KOPT-K1 (cell line): ENCODE measurements around the gene CITED4.
"Not testable (repeated sequence)": the region's sequence is repeated elsewhere in the genome, so short reads cannot be mapped to it uniquely, and the experiment has no call there.

Experiments
- H3K27ac ChIP-seq: fragments of 200-600 bp; sonication (generic); 2 replicates; pipeline ENCODE4 v1.5.1; 2016; ENCODE audit warnings: antibody characterized with exemption, mild to moderate bottlenecking, low read depth, low read length; ENCODE audit not compliant: poor library complexity, severe bottlenecking
- H3K36me3 ChIP-seq: fragments of 200-600 bp; sonication (generic); 2 replicates; pipeline ENCODE4 v1.5.1; 2017; ENCODE audit warnings: antibody characterized with exemption, mild to moderate bottlenecking, low read length, moderate library complexity; ENCODE audit not compliant: insufficient read depth
- H3K9me3 ChIP-seq: fragments of 200-600 bp; sonication (generic); 2 replicates; pipeline ENCODE4 v1.5.1; 2017; ENCODE audit warnings: antibody characterized with exemption, low read length, mild to moderate bottlenecking; ENCODE audit not compliant: insufficient read depth, poor library complexity, severe bottlenecking

The CITED4 gene

DNA sequence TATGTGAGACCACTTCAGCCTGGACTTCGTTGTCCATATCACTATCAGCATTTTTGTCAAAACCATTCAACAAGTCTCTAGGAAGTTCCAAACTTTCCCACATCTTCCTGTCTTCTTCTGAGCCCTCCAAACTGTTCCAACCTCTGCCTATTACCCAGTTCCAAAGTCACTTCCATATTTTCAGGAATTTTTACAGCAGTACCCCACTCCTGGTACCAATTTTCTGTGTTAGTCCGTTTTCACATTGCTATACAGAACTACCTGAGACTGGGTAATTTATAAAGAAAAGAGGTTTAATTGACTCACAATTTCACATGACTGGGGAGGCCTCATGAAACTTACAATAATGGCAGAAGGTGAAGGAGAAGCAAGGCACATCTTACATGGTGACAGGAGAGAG, 32.7 kb upstream of the CITED4 start:
- not testable (repeated sequence) for H3K36me3 ChIP-seq, H3K27ac ChIP-seq
- peaks cover 27% of the 10 kb centered on the region for H3K9me3 ChIP-seq

DNA sequence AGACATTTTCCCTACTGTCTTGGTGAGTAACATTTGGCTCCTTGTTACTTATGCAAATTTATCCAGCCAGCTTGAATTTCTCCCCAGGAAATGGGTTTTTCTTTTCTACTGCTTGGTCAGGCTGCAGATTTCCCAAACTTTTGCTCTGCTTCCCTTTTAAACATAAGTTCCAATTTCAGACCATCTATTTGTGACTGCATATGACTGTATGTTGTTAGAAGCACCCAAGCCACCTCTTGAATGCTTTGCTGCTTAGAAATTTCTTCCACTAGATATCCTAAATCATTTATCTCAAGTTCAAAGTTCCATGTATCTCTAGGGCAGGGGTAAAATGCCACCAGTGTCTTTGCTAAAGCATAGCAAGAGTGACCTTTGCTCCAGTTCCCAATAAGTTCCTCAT, 32.3 kb upstream of the CITED4 start:
- Histone ChIP-seq H3K27ac (no peak overlapping the region), H3K9me3 (peaks cover 27% of the 10 kb centered on the region), H3K36me3 (no peaks in the 10 kb centered on the region)

DNA sequence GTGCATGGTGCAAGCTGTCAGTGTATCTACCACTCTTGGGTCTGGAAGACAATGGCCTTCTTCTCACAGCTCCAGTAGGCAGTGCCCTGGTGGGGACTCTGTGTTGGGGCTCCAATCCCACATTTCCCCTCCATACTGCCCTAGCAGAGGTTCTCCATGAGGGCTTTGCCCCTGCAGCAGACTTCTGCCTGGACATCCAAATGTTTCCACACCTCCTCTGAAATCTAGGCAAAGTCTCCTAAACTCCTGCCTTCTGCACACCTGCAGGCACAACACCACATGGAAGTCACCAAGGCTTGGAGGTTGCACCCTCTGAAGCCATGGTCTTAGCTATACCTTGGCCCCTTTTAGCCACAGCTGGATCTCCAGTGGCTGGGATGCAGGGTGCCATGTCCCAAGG, 31.8 kb upstream of the CITED4 start:
- H3K27ac ChIP-seq: no peak overlapping the region
- H3K9me3 ChIP-seq: peaks cover 27% of the 10 kb centered on the region
- H3K36me3 ChIP-seq: no peaks in the 10 kb centered on the region

DNA sequence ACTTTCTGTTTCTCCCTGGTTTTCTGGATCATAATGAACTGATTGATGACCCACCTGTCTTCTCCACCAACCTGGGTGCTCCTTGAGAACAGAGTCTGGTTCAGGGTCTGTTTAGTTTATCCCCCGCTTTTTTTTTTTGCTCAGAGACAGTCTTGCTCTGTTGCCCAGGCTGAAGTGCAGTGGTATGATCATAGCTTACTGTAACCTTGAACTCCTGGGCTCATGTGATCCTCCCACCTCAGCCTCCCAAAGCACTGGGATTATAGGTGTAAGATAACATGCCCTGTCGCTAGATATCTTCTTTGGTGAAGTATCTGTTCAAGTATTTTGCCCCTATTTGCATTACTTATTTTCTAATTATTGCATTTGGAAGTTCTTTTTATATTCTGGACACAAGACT, 30.2 kb upstream of the CITED4 start:
- Histone ChIP-seq H3K27ac (no peak overlapping the region), H3K9me3 (peaks cover 27% of the 10 kb centered on the region), H3K36me3 (no peaks in the 10 kb centered on the region)

DNA sequence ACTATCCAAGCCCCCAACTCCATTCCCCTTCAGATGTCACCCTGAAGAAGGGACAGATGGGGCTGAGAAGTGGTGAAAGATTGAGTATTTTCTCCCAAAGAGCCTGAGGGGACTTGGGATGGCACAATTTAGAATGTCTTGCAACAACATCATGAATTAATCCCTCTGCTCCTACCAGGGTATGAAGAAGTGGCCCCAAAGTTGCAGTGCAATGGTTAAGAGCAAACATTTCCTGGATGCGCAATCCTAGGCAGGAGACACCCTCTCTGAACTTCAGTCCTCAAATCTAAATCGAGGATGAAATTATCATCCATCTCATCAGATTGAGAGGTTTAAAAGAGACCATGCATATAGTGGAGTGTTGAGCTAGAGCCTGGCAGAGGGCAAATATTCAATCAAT, 28.6 kb upstream of the CITED4 start:
- no peak overlapping the region for H3K27ac ChIP-seq
- H3K9me3 ChIP-seq: peaks cover 27% of the 10 kb centered on the region
- H3K36me3 ChIP-seq: no peaks in the 10 kb centered on the region

DNA sequence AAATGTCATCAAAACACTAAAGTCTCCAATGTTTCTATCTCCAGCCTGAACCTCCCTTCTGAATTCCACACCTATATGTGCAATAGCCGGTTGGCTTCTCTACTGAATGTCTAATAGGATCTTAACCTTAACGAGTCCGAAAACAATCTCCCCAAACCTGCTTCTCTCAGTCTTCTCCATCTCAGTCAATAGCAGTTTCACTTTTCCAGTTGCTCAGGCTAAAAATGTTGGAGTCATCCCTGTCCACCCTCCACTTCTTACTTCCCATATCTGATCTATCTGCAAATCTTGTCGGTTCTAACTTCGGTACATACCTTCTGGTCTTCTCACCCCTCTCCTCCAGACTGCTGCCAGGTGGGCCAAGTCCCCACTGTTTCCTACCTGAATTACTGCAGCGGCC, 25.5 kb upstream of the CITED4 start:
- H3K27ac ChIP-seq: no peak overlapping the region

DNA sequence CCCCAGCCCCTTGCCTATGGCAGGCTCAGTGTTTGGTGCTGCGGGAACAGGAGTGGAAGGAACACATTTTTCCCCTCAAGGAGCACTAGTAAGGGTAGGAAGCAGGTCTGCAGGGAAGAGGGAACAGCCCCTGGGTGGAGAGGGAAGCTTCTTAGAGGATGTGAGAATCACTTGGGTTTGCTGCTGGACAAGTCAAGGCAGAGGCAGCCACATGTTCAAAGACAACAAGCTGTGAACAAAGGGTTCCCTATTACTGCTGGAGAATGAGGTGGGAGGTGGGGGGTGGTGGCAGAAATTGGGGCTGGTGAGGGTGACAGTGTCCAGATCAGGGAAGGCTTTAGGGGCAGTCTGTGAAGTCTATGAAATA, 24.8 kb upstream of the CITED4 start:
- Histone ChIP-seq H3K36me3 (no peaks in the 10 kb centered on the region), H3K27ac (no peak overlapping the region), H3K9me3 (no peaks in the 10 kb centered on the region)

More for the DNA sequence above, 25.5 kb upstream of the CITED4 start:
- no peaks in the 10 kb centered on the region for H3K9me3 ChIP-seq
- no peaks in the 10 kb centered on the region for H3K36me3 ChIP-seq

DNA sequence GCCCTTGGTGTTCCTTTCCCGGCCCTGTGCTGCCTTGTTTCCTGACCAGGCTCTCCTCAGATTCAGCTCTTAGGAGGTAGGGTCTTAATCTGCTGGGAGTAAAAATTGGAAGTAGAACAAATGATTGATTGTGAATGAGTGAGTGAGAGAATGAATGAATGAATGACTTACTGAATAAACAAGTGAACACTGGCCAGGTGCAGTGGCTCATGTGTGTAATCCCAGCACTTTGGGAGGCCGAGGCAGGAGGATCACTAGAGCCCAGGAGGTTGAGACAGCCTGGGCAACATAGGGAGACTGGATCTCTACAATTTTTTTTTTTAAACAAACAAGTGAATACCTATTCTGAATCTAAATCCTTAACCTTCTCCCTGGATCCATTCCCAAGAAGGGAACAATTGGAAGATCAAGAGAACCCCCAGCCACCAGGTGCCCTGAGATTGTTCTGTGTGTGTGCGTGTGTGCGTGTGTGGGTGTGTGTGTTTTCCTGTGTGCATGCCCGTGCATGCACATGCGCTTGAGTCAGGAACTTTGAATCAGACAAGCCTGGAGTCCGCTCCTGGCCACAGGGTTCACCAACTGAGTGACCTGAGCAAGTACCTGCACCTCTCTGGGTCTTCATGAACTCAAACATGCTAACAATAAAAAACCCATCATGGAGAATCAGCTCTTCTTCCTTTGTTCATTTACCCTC, 24.3 kb upstream of the CITED4 start:
- Histone ChIP-seq H3K27ac (no peak overlapping the region), H3K9me3 (no peaks in the 10 kb centered on the region), H3K36me3 (no peaks in the 10 kb centered on the region)

DNA sequence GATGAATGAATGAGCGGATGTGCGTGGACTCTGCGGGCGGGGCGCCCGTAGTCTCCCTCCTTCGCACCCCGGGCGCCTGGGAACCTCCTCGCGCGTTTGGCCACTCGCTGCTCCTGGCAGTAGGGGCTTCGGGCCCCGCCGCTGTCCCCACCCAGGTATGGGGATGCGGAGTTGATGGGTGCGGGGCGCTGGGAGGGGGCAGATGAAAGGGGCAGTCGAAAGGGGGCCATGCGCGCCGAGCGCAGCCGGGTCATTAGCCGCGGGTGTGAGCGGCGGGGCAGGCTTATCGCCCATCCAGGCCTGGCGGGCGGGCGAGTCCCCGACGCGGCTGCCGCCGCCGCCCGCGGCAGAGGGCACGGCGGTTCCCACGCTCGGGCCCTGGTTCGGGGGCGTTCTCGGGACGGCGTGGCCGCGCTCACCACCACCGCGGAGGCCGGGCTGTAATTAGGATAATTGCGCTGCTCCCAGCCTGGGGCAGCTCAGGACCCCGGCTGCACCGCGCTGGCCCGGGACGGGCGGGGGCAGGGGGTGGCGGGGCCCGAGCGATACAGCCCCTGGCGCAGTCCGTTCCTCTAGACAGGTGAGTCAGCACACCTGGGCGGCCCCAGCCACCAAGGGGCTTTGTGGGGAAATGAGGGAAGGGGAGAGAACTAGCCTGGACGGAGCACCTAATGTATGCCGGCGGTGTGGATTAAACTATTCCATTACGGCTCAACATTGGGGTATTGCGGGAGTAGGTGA, 22.1 kb upstream of the CITED4 start:
- Histone ChIP-seq H3K9me3 (no peaks in the 10 kb centered on the region), H3K36me3 (no peaks in the 10 kb centered on the region), H3K27ac (no peak overlapping the region)

DNA sequence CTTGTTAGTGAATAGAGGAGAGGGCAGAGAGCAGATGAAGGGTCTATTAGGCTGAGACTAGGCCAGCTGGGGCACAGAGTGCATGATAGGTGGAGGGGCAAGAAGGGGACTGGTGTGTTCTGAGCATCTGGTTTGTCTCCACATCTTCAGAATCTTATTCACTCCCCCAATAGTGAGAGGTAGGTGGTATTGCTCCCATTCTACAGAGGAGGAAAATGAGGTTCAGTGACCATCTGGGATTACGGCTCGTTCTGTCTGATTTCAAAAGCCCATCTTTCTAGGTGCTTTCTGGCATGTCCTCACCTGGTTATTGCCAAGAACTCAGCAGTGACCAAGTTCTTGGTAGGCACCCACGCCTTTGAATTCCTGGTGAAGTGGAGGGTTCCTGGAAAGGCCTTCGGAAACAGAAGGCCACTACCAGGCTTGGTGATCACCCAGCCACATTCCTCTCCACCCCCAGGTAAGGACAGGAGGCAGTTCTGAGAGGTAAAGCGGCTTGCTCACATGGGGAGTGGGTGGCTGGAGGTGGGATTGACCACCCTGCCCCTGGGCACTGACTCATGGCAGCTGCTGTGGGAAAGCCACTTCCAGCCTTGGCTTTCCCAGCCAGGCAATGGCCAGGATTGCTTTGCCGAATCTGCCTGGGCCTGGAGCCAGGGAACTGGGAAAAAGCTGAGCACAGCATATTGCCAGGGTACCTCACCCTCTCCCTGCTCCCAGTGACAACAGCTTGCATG, 18.8 kb upstream of the CITED4 start:
- peaks cover 10% of the 10 kb centered on the region for H3K9me3 ChIP-seq
- no peaks in the 10 kb centered on the region for H3K36me3 ChIP-seq
- no peak overlapping the region for H3K27ac ChIP-seq

DNA sequence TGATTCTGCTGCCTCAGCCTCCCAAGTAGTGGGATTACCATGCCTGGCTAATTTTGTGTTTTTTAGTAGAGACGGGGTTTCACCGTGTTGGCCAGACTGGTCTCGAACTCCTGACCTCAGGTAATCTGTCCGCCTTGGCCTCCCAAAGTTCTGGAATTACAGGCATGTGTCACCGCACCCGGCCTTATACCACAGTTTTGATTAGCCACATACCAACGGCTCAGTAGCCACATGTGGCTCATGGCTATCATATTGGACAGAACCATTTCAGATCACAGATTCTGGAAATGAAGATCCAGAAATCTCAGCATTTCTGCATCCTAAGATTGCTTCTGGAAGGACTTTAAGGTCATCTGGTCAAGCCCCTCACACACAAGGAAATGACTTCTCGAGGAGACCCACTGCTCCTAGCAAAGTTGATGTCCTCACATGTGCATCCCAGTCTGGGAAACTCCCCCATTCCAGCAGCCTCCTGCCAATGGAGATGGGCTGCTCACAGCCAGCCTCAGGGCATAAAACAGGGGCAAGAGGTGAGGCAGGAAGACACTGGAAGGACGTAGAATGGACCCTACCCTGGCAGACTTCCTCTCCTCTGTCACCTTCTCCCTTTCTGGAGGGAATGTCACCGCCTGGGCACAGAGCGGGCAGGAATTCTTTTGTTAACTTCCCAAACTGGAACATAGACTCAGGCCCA, 17.5 kb upstream of the CITED4 start:
- Histone ChIP-seq H3K27ac (no peak overlapping the region), H3K36me3 (no peaks in the 10 kb centered on the region), H3K9me3 (peaks cover 14% of the 10 kb centered on the region)

DNA sequence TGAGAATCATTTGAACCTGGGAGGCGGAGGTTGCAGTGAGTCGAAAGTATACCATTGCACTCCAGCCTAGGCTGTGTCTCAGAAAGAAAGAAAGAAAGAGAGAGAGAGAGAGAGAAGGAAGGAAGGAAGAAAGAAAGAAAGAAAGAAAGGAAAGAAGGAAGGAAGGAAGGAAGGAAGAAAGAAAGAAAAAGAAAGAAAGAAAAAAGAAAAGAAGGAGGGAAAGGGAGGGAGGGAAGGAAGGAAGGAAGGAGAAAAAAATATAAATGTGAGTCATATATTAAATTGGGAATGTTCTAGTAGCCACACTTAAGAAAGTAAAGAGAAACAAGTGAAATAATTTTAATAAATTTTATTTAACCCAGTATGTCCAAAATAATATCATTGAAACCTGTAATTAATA, 16.7 kb upstream of the CITED4 start:
- H3K27ac ChIP-seq: no peak overlapping the region

DNA sequence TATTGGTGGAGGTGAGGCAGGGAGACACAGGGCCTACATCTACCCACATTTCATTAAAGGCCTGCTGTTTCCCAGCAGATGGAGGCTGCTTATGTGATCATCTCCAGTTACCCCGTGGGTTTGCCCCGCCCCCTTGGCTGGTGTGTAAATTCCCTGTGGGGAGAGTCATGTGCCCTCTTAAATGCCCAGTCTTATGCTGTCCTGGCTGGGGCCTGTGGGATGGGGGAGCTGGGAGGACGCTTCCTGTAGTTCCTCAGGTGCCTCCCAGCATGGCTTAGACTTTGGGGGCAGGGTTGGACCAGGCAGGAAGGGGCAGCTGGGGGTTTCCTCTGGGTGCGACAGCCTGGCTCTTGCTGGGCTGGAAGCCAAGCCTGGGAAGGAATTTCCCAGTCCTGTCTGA, 15.5 kb upstream of the CITED4 start:
- Histone ChIP-seq H3K9me3 (peaks cover 14% of the 10 kb centered on the region), H3K36me3 (no peaks in the 10 kb centered on the region), H3K27ac (no peak overlapping the region)

More for the DNA sequence above, 16.7 kb upstream of the CITED4 start:
- peaks cover 14% of the 10 kb centered on the region for H3K9me3 ChIP-seq
- no peaks in the 10 kb centered on the region for H3K36me3 ChIP-seq

DNA sequence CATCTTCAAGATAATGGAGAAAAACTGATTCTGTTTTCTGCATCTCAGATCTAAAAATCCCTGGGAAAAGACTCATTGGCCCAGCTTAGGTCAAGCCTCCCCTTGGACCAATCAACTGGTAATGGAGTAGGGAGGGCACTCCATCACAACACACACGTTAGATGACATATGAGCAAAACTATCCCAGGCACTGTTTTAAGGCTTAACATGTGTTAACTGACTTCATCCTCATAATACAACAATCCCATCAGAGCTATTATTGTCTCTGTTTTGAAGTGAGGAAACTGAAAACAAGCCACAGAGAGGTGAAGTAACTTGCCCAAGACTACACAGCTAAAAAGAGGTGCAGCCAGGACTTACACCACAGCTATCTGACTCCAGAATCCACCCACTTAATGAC, 14.7 kb upstream of the CITED4 start:
- Histone ChIP-seq H3K36me3 (no peaks in the 10 kb centered on the region), H3K27ac (no peak overlapping the region), H3K9me3 (peaks cover 14% of the 10 kb centered on the region)

DNA sequence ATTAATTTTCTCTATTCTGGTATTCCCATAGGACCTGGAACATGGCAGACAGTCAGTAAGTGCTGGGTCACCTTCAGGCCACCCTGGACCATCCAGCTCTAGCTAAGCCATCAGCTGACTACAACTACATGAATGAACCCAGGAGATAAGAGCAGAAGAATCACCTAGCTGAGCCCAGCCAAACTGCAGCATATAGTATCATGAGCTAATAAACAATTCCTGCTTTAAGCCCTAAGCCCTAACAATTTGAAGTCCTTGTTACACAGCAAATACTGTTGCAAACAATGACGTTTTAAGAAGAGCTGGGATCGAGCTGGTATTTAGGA, 14.2 kb upstream of the CITED4 start:
- no peak overlapping the region for H3K27ac ChIP-seq
- no peaks in the 10 kb centered on the region for H3K36me3 ChIP-seq
- H3K9me3 ChIP-seq: peaks cover 14% of the 10 kb centered on the region
